Trophoblast cell (in vitro differentiated cells and primary cell): ENCODE data around the gene FN3K.
"Not testable (repeated sequence)": the region's sequence is repeated elsewhere in the genome, so short reads cannot be mapped to it uniquely, and the experiment has no call there.

Experiments used
- DNase-seq, 2 donors: peaks; one replicate each; pipeline ENCODE4 v3.0.0-alpha.2; 2016
- H2AFZ ChIP-seq: 2 replicates; pipeline ENCODE4 v1.6.1; 2013; ENCODE audit warnings: low read length, moderate library complexity, mild to moderate bottlenecking; ENCODE audit not compliant: insufficient read depth, poor library complexity
- H2AK5ac ChIP-seq: 2 replicates; pipeline ENCODE4 v1.6.1; 2013; ENCODE audit warnings: mild to moderate bottlenecking, low read length
- H2BK120ac ChIP-seq: 2 replicates; pipeline ENCODE4 v1.6.1; 2013; ENCODE audit warnings: low read length, mild to moderate bottlenecking, moderate library complexity; ENCODE audit not compliant: insufficient read depth, poor library complexity
- H2BK12ac ChIP-seq: 2 replicates; pipeline ENCODE4 v1.6.1; 2013; ENCODE audit warnings: mild to moderate bottlenecking, low read length, moderate library complexity
- H2BK5ac ChIP-seq: 2 replicates; pipeline ENCODE4 v1.6.1; 2013; ENCODE audit warnings: low read length, low read depth, moderate library complexity, mild to moderate bottlenecking; ENCODE audit not compliant: poor library complexity
- H3K14ac ChIP-seq: 2 replicates; pipeline ENCODE4 v1.6.1; 2013; ENCODE audit warnings: mild to moderate bottlenecking, low read length
- H3K18ac ChIP-seq: 2 replicates; pipeline ENCODE4 v1.6.1; 2013; ENCODE audit warnings: mild to moderate bottlenecking, low read length
- H3K23ac ChIP-seq: 2 replicates; pipeline ENCODE4 v1.6.1; 2013; ENCODE audit warnings: low read length
- H3K27ac ChIP-seq: 2 replicates; pipeline ENCODE4 v1.5.1; 2013; ENCODE audit warnings: low read depth, mild to moderate bottlenecking, inconsistent platforms, low read length, moderate library complexity
- H3K27me3 ChIP-seq: 2 replicates; pipeline ENCODE4 v1.6.1; 2013; ENCODE audit warnings: inconsistent platforms, mild to moderate bottlenecking, low read length, moderate library complexity; ENCODE audit not compliant: insufficient read depth
- H3K36me3 ChIP-seq, 2 experiments: 1 replicate in 1 of 2; 2 replicates in 1 of 2; pipeline ENCODE4 v1.6.1; 2013; ENCODE audit warnings: low read length in 2 of 2, mild to moderate bottlenecking in 2 of 2, moderate library complexity in 1 of 2; ENCODE audit not compliant: insufficient read depth in 2 of 2, control insufficient read depth in 1 of 2
- H3K4ac ChIP-seq: 2 replicates; pipeline ENCODE4 v1.6.1; 2013; ENCODE audit warnings: low read depth, mild to moderate bottlenecking, low read length, moderate library complexity
- H3K4me1 ChIP-seq, 2 experiments: 1 replicate in 1 of 2; 2 replicates in 1 of 2; pipeline ENCODE4 v1.6.1; 2013; ENCODE audit warnings: low read length in 2 of 2, mild to moderate bottlenecking in 2 of 2, moderate library complexity in 1 of 2; ENCODE audit not compliant: insufficient read depth in 2 of 2, control insufficient read depth in 1 of 2
- H3K4me2 ChIP-seq: 2 replicates; pipeline ENCODE4 v1.6.1; 2013; ENCODE audit warnings: inconsistent platforms, mild to moderate bottlenecking, low read length, moderate library complexity
- H3K4me3 ChIP-seq: 2 replicates; pipeline ENCODE4 v1.5.1; 2013; ENCODE audit warnings: mild to moderate bottlenecking, low read depth, low read length, inconsistent platforms
- H3K79me1 ChIP-seq: one replicate; pipeline ENCODE4 v1.6.1; 2013; ENCODE audit warnings: low read length
- H3K79me2 ChIP-seq: 2 replicates; pipeline ENCODE4 v1.6.1; 2013; ENCODE audit warnings: low read length, mild to moderate bottlenecking; ENCODE audit not compliant: control insufficient read depth, insufficient read depth, poor library complexity
- H3K9ac ChIP-seq: 2 replicates; pipeline ENCODE4 v1.6.1; 2013; ENCODE audit warnings: mild to moderate bottlenecking, low read length
- H3K9me3 ChIP-seq: 2 replicates; pipeline ENCODE4 v1.6.1; 2013; ENCODE audit warnings: low read depth, mild to moderate bottlenecking, control low read depth, inconsistent platforms, low read length; ENCODE audit not compliant: insufficient read depth
- H4K12ac ChIP-seq: 2 replicates; pipeline ENCODE4 v1.6.1; 2013; ENCODE audit warnings: low read depth, mild to moderate bottlenecking, low read length, moderate library complexity
- H4K8ac ChIP-seq: 2 replicates; pipeline ENCODE4 v1.6.1; 2013; ENCODE audit warnings: low read depth, mild to moderate bottlenecking, low read length, moderate library complexity
- H4K91ac ChIP-seq: one replicate; pipeline ENCODE4 v1.6.1; 2013; ENCODE audit warnings: low read depth, mild to moderate bottlenecking, low read length, moderate library complexity
- WGBS: extraction: QIAGEN DNeasy Blood & Tissue Kit; methylation state at CpG from one replicate; pipeline ENCODE4 v1.1.7; 2013; ENCODE audit warnings: missing lambda C conversion rate; ENCODE audit not compliant: insufficient read length, insufficient coverage; ENCODE audit errors: extremely low coverage; 5-methylcytosine and 5-hydroxymethylcytosine counted together

Gene FN3K

DNA sequence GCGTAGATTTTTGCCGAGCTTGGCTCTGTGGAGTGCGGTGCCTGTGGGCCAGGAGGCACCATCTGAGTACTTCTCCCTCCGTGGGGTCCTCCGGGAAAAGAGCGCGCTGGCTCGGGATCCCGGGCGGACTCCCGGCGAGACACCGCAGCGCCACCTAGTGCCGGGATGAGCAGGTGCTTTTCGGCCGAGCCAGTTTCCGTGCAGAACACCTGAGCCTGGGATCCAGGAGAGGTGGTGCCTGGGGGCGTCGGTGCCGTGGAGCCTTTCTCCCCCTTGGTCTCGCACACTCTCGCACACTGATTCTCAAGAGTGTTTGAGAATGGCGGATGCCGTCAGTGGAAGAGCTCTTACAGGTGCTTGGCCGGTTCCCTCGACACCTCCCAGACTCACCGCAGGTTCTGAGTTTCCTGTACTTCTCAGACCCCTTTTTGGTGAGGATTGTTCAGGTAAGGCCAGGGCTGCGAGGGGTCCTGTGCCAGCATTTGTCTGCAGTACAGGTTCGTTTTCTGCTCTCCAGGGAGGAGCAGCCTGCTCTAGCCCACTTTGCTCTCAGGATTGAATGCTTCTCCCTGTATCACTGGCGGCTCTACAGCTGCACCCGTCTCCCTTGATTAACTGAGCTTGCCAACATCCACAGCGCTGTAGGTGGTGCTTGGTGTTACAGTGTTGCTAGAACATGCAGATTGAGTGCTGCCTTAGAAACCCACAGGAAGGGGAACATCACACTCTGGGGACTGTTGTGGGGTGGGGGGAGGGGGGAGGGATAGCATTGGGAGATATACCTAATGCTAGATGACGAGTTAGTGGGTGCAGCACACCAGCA lies 39.8 kb downstream of the FN3K start:
- Histone ChIP-seq H3K23ac (no peak overlapping the region), H2AK5ac (no peak overlapping the region), H4K8ac (no peak overlapping the region)

DNA sequence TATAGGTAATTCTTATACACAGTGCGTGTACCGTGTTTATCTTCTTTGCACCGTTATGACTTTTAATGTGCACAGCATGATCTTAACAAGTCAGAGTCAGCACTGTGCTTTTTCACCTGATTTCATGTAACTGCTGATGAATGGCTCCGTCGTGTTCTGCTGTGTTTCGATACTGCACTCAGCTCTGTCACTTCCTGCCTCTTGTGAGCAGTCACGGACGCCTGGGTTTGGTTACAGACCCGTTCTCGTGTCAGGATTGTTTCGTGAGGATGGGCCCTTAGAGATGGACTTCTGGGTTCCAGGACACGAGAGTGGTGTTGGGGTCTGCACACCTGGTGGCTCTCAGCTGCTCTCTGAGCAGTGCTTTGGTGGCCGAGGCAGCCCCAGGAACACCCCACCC lies 41.0 kb downstream of the FN3K start:
- Histone ChIP-seq H2AK5ac (no peak overlapping the region), H3K79me1 (no peaks in the 10 kb centered on the region), H3K36me3 (peaks cover 16 to 19% of the 10 kb centered on the region in 2 experiments), H3K4me1 (no peaks in the 10 kb centered on the region), H3K27ac (no peak overlapping the region), H3K4me2 (no peak overlapping the region), H4K8ac (no peak overlapping the region), H2BK120ac (no peak overlapping the region), H3K14ac (no peak overlapping the region), H2AFZ (no peak overlapping the region), H3K79me2 (no peaks in the 10 kb centered on the region), H3K9ac (no peak overlapping the region), H2BK5ac (no peak overlapping the region), H3K23ac (no peak overlapping the region), H2BK12ac (no peak overlapping the region), H4K12ac (no peak overlapping the region), H3K27me3 (no peaks in the 10 kb centered on the region), H3K9me3 (peaks cover 2% of the 10 kb centered on the region), H3K4me3 (no peak overlapping the region), H3K4ac (no peak overlapping the region), H3K18ac (no peak overlapping the region), H4K91ac (no peak overlapping the region)
- DNase-seq: no peak
- no CpG with 5 or more reads among the region's 13 CpGs for WGBS

More for the DNA sequence above, 39.8 kb downstream of the FN3K start:
- no peaks in the 10 kb centered on the region for H3K27me3 ChIP-seq
- no peak overlapping the region for H3K14ac ChIP-seq
- no peak overlapping the region for H4K12ac ChIP-seq
- no peak overlapping the region for H2BK5ac ChIP-seq
- no peak overlapping the region for H4K91ac ChIP-seq
- peaks cover 2% of the 10 kb centered on the region for H3K9me3 ChIP-seq
- WGBS: no CpG with 5 or more reads among the region's 34 CpGs
- H3K4me2 ChIP-seq: no peak overlapping the region
- DNase-seq: peak; percentile 57 to 83
- no peak overlapping the region for H3K9ac ChIP-seq
- H2BK12ac ChIP-seq: no peak overlapping the region
- no peaks in the 10 kb centered on the region for H3K4me1 ChIP-seq
- H3K4ac ChIP-seq: no peak overlapping the region
- no peaks in the 10 kb centered on the region for H3K79me1 ChIP-seq
- no peak overlapping the region for H2BK120ac ChIP-seq
- peaks cover 16 to 22% of the 10 kb centered on the region in 2 experiments for H3K36me3 ChIP-seq
- no peaks in the 10 kb centered on the region for H3K79me2 ChIP-seq
- H3K18ac ChIP-seq: no peak overlapping the region
- H3K4me3 ChIP-seq: no peak overlapping the region
- no peak overlapping the region for H2AFZ ChIP-seq
- H3K27ac ChIP-seq: no peak overlapping the region

DNA sequence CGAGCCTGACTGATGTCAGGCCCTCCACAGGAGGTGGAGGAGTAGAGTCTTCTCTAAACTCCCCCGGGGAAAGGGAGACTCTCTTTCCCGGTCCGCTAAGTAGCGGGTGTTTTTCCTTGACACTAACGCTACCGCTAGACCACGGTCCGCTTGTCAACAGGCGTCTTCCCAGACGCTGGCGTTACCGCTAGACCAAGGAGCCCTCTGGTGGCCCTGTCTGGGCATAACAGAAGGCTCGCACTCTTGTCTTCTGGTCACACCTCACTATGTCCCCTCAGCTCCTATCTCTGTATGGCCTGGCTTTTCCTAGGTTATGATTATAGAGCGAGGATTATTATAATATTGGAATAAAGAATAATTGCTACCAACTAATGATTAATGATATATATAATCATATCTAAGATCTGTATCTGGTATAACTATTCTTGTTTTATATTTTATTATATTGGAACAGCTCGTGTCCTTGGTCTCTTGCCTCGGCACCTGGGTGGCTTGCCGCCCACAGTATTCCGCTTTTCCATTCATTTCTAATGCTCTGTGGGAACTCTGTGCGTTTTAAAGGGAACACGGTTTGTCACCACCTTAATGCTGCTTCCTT lies 42.5 kb downstream of the FN3K start:
- H3K4me3 ChIP-seq, H3K4ac ChIP-seq, H3K18ac ChIP-seq, H3K79me1 ChIP-seq, H4K8ac ChIP-seq, H2BK5ac ChIP-seq, H2AFZ ChIP-seq, H3K79me2 ChIP-seq, H3K27ac ChIP-seq, H3K27me3 ChIP-seq, H2AK5ac ChIP-seq, H3K4me1 ChIP-seq, H2BK120ac ChIP-seq, H3K23ac ChIP-seq, H4K91ac ChIP-seq, H4K12ac ChIP-seq, DNase-seq, H3K14ac ChIP-seq, H2BK12ac ChIP-seq, H3K9ac ChIP-seq, H3K9me3 ChIP-seq, H3K4me2 ChIP-seq: not testable (repeated sequence)
- H3K36me3 ChIP-seq: peaks cover 13 to 17% of the 10 kb centered on the region in 2 experiments
- WGBS: no CpG with 5 or more reads among the region's 21 CpGs

DNA sequence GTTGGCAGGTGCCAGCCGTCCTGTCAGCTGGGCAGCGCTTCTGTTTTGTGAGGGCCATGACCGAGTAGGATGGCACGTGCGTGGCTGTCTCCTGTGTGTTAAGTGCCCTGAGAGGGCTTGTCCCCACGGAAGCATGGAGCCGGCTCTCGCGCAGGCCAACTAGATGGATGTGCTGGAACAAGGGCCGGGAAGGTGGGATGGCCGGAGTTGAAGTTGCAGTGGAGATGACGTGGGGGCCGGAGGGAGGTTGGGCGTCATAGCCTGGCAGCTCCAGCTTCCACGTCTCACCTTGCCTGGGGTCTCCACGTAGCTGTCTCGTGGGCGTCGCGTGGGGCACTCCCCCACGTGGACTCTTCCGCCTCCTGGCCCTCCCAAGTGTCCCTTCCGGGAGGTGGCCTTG lies 44.1 kb downstream of the FN3K start:
- no peak overlapping the region for H4K8ac ChIP-seq
- no peak overlapping the region for H3K4me2 ChIP-seq
- no peaks in the 10 kb centered on the region for H3K4me1 ChIP-seq
- H4K91ac ChIP-seq: no peak overlapping the region
- H3K23ac ChIP-seq: no peak overlapping the region
- no peak overlapping the region for H2BK5ac ChIP-seq
- peaks cover 16 to 18% of the 10 kb centered on the region in 2 experiments for H3K36me3 ChIP-seq
- H3K27me3 ChIP-seq: no peaks in the 10 kb centered on the region
- H4K12ac ChIP-seq: no peak overlapping the region
- H3K4ac ChIP-seq: no peak overlapping the region
- no peak overlapping the region for H3K9ac ChIP-seq
- no peak overlapping the region for H3K27ac ChIP-seq
- no peaks in the 10 kb centered on the region for H3K79me1 ChIP-seq
- no peak overlapping the region for H3K4me3 ChIP-seq
- no CpG with 5 or more reads among the region's 23 CpGs for WGBS
- no peak overlapping the region for H2AK5ac ChIP-seq
- H3K14ac ChIP-seq: no peak overlapping the region
- DNase-seq: no peak
- H2BK120ac ChIP-seq: no peak overlapping the region
- H2AFZ ChIP-seq: no peak overlapping the region
- H3K9me3 ChIP-seq: peaks cover 2% of the 10 kb centered on the region
- H2BK12ac ChIP-seq: no peak overlapping the region
- no peaks in the 10 kb centered on the region for H3K79me2 ChIP-seq
- no peak overlapping the region for H3K18ac ChIP-seq
